GM12878 (cell line): ENCODE results near the gene DKK3. TPM values are rescaled to one million over a fixed set of nuclear protein-coding genes. Genes with fewer than 3 reads are reported as not detected.

Experiments
- ATAC-seq: fragments of 200-7000 bp; cut with Tn5 transposase; 3 replicates; pipeline ENCODE4 v1.9.1; 2020; ENCODE audit warnings: mild to moderate bottlenecking, moderate library complexity
- BruUV-seq: library from RNA; stranded (reverse); fragments of 400-500 nt; replicated peaks from 2 replicates; lab custom pipeline; 2021; lab: Mats Ljungman, UMichigan
- CTCF ChIA-PET: fragments of 300-600 bp; sonication (Branson Sonifier 250); formaldehyde crosslinking; extraction: SDS; loops from one replicate; lab custom pipeline; 2021; ENCODE audit warnings: inconsistent platforms; lab: Yijun Ruan, JAX
- POLR2A ChIA-PET: fragments of 350-600 bp; formaldehyde crosslinking; extraction: SDS; loops from one replicate; lab custom pipeline; 2021; ENCODE audit warnings: inconsistent platforms; lab: Charles Lee
- RAD21 ChIA-PET: fragments of 300-600 bp; sonication (Branson Sonifier 250); formaldehyde crosslinking; loops from one replicate; lab custom pipeline; 2023; ENCODE audit warnings: antibody characterized with exemption; ENCODE audit not compliant: unreplicated experiment; lab: Charles Lee
- SMC1A ChIA-PET: fragments of 300-600 bp; sonication (Branson Sonifier 250); formaldehyde crosslinking; loops from one replicate; lab custom pipeline; 2023; ENCODE audit not compliant: unreplicated experiment, uncharacterized antibody; lab: Charles Lee
- DNase-seq: peaks from one replicate; pipeline ENCODE4 v3.0.0-alpha.2; 2011; ENCODE audit warnings: low read depth, low spot score
- FAIRE-seq: peaks from 3 replicates; lab custom pipeline; 2011; peaks lifted over from hg19 to GRCh38; lab: Jason Lieb, UNC
- H2AFZ ChIP-seq: 2 replicates; pipeline ENCODE4 v1.6.0; 2011; ENCODE audit warnings: low read depth, low read length, control low read depth; ENCODE audit not compliant: control insufficient read depth
- H3K27ac ChIP-seq: 2 replicates; pipeline ENCODE4 v1.5.1; 2011; ENCODE audit warnings: control low read depth; ENCODE audit not compliant: control insufficient read depth, insufficient read depth
- H3K27me3 ChIP-seq, 2 experiments: replicated peaks in 1 of 2; 2 replicates each; pipeline versions ENCODE4 v1.6.0 to v1.6.1; 2011; ENCODE audit warnings: low read length in 1 of 2; ENCODE audit not compliant: control insufficient read depth in 2 of 2, insufficient read depth in 2 of 2
- H3K36me3 ChIP-seq, 2 experiments: 2 replicates each; pipeline ENCODE4 v1.5.1; 2011; ENCODE audit warnings: low read length in 1 of 2; ENCODE audit not compliant: control insufficient read depth in 2 of 2, insufficient read depth in 2 of 2
- H3K4me1 ChIP-seq: 2 replicates; pipeline ENCODE4 v1.6.1; 2011; ENCODE audit warnings: mild to moderate bottlenecking, low read length, moderate library complexity, mixed read lengths; ENCODE audit not compliant: control insufficient read depth, insufficient read depth
- H3K4me2 ChIP-seq: 2 replicates; pipeline ENCODE4 v1.6.0; 2011; ENCODE audit warnings: control low read depth; ENCODE audit not compliant: control insufficient read depth, insufficient read depth
- H3K4me3 ChIP-seq: fragments of 200-600 bp; sonication (generic); 2 replicates; pipeline ENCODE4 v1.5.1; 2016
- H3K79me2 ChIP-seq: 2 replicates; pipeline ENCODE4 v1.6.0; 2011; ENCODE audit warnings: low read length; ENCODE audit not compliant: control insufficient read depth, insufficient read depth
- H3K9ac ChIP-seq: 2 replicates; pipeline ENCODE4 v1.8.0; 2011; ENCODE audit warnings: low read length, control low read depth, mixed read lengths; ENCODE audit not compliant: control insufficient read depth, insufficient read depth
- H3K9me3 ChIP-seq: replicated peaks from 3 replicates; pipeline ENCODE4 v1.5.1; 2011; ENCODE audit warnings: mild to moderate bottlenecking, low read length; ENCODE audit not compliant: control insufficient read depth, insufficient read depth
- H4K20me1 ChIP-seq: 2 replicates; pipeline ENCODE4 v1.6.0; 2011; ENCODE audit not compliant: control insufficient read depth, insufficient read depth
- ATF2 ChIP-seq: IDR thresholded peaks from 2 replicates; pipeline ENCODE4 v1.6.1; 2012; ENCODE audit warnings: low read length, inconsistent platforms
- ATF7 ChIP-seq: fragments of 450-650 bp; IDR thresholded peaks from 2 replicates; pipeline ENCODE4 v1.6.1; 2016; ENCODE audit warnings: low read depth, mild to moderate bottlenecking
- BCL11A ChIP-seq: IDR thresholded peaks from 2 replicates; pipeline ENCODE4 v1.6.1; 2011; ENCODE audit warnings: low read depth, low read length
- HDAC2 ChIP-seq: fragments of 200-600 bp; sonication (generic); IDR thresholded peaks from 2 replicates; pipeline ENCODE4 v1.6.1; 2017
- JUND ChIP-seq: IDR thresholded peaks from 2 replicates; pipeline ENCODE4 v1.6.1; 2012; ENCODE audit warnings: low read depth, mild to moderate bottlenecking, low read length, improper control_type of control experiment, moderate library complexity
- KAT2A ChIP-seq: conservative IDR thresholded peaks from 2 replicates; pipeline ENCODE4 v1.6.1; 2011; ENCODE audit warnings: low read depth, low read length; ENCODE audit not compliant: control insufficient read depth
- KDM1A ChIP-seq: fragments of 200-600 bp; sonication (generic); IDR thresholded peaks from 2 replicates; pipeline ENCODE4 v1.6.1; 2016; ENCODE audit warnings: borderline replicate concordance
- MXI1 ChIP-seq: fragments of 150-350 bp; IDR thresholded peaks from 2 replicates; pipeline ENCODE4 v1.6.1; 2011; ENCODE audit warnings: low read depth, mild to moderate bottlenecking, inconsistent platforms, low read length, improper control_type of control experiment
- NBN ChIP-seq: fragments of 450-650 bp; IDR thresholded peaks from 2 replicates; pipeline ENCODE4 v1.6.1; 2016
- NR2C2 ChIP-seq: IDR thresholded peaks from 2 replicates; pipeline ENCODE4 v1.6.1; 2011; ENCODE audit warnings: borderline replicate concordance, low read depth; ENCODE audit not compliant: control insufficient read depth, insufficient read length
- POLR2A ChIP-seq: IDR thresholded peaks from 2 replicates; pipeline ENCODE4 v1.6.1; 2011; ENCODE audit warnings: low read depth, mild to moderate bottlenecking, low read length
- RAD51 ChIP-seq: fragments of 450-650 bp; IDR thresholded peaks from 2 replicates; pipeline ENCODE4 v1.6.1; 2016; ENCODE audit warnings: moderate library complexity, mild to moderate bottlenecking, inconsistent platforms
- RELB ChIP-seq: fragments of 450-650 bp; IDR thresholded peaks from 2 replicates; pipeline ENCODE4 v1.6.1; 2017; ENCODE audit warnings: low read depth, mild to moderate bottlenecking, moderate library complexity
- SIN3A ChIP-seq: IDR thresholded peaks from 2 replicates; pipeline ENCODE4 v1.6.1; 2012; ENCODE audit warnings: low read depth, low read length, improper control_type of control experiment
- SREBF1 ChIP-seq: IDR thresholded peaks from 2 replicates; pipeline ENCODE4 v1.6.1; 2012; ENCODE audit warnings: mild to moderate bottlenecking, low read length
- WRNIP1 ChIP-seq: IDR thresholded peaks from 2 replicates; pipeline ENCODE4 v1.6.1; 2011; ENCODE audit warnings: low read depth, low read length, improper control_type of control experiment, borderline replicate concordance
- ZBTB40 ChIP-seq: fragments of 450-650 bp; IDR thresholded peaks from 2 replicates; pipeline ENCODE4 v1.6.1; 2016; ENCODE audit warnings: mild to moderate bottlenecking, moderate library complexity, borderline replicate concordance
- ZNF217 ChIP-seq: fragments of 450-650 bp; IDR thresholded peaks from 2 replicates; pipeline ENCODE4 v1.6.1; 2017; ENCODE audit warnings: antibody characterized with exemption, mild to moderate bottlenecking
- WGBS: methylation state at CpG from one replicate; pipeline ENCODE4 v1.1.6; 2016; ENCODE audit warnings: low lambda C conversion rate; ENCODE audit not compliant: insufficient replicate concordance, insufficient coverage; ENCODE audit errors: missing lambda C conversion rate; 5-methylcytosine and 5-hydroxymethylcytosine counted together
- in situ Hi-C: fragments of 300-500 bp; cut with MboI; formaldehyde crosslinking; loops from 9 replicates; pipeline ENCODE4 v1.14.3; 2018; ENCODE audit warnings: mixed read lengths
- intact Hi-C: fragments of 100-400 bp; cut with micrococcal nuclease; formaldehyde crosslinking; loops from one replicate; pipeline ENCODE4 v1.14.2; 2022; ENCODE audit not compliant: unreplicated experiment
- polyA plus RNA-seq, 11 experiments: library from polyadenylated mRNA; depleted of rRNA in 4 of 11; unstranded in 6 of 11; stranded (reverse) in 5 of 11; fragments of >200 nt; fragmentation: Nextera tagmentation in 4 of 11; fragmentation: Illumina TruSeq in 1 of 11; extraction: Ambion mirVana in 4 of 11; extraction: Trizol in 1 of 11; gene quantifications; 1 replicate in 1 of 11; 2 replicates in 10 of 11; pipeline versions ENCODE4 v1.2.1 to v1.2.3, GENCODE V29; 2011 to 2016; ENCODE audit warnings: inconsistent platforms in 2 of 11, missing spikeins in 2 of 11, low read depth in 1 of 11
- total RNA-seq, 4 experiments: library from RNA; depleted of rRNA in 3 of 4; stranded (reverse); fragments of >200 nt in 3 of 4; fragmentation: Illumina TruSeq in 1 of 4; extraction: Trizol in 1 of 4; gene quantifications; 2 replicates each; pipeline versions ENCODE4 v1.2.1 to v1.2.3, GENCODE V29; 2013 to 2021
- TF ChIP-seq, protein P1 (sequence below): IDR thresholded peaks from 2 replicates; pipeline ENCODE4 v1.6.1; 2011; ENCODE audit warnings: low read depth, low read length, improper control_type of control experiment, borderline replicate concordance

Gene DKK3
- total and polyA plus RNA-seq, 10 of the 15 experiments (the other 5 are each of a cell fraction or from before 2014, with no cell fraction given) = 0.07 to 0.16 (median 0.15) TPM; not detected in 7

- H4K20me1 ChIP-seq = no peaks in the 10 kb centered on the region
- no peak overlapping the region for H3K4me3 ChIP-seq
- ChIA-PET SMC1A (no interaction called here), POLR2A (no interaction called here), RAD21 (no interaction called here), CTCF (interaction anchor here (2.9 kb wide), 1 partner anchor 12 kb away, joined by 11 read pairs; no protein-coding TSS in a partner anchor)
- no peaks in the 10 kb centered on the region for H3K4me1 ChIP-seq
- BruUV-seq = no TSS peak
- in situ Hi-C loops (no loop called here), intact Hi-C loops (no loop called here)
- no peaks in the 10 kb centered on the region for H3K36me3 ChIP-seq
- ATAC-seq (no peak), DNase-seq (no peak), FAIRE-seq (no peak)
- no peak overlapping the region for H3K9ac ChIP-seq
- no peaks in the 10 kb centered on the region for H3K9me3 ChIP-seq
- no peaks in the 10 kb centered on the region for H3K27me3 ChIP-seq
- 2% methylated on average over 2 of the region's 2 CpGs for WGBS
- H3K27ac ChIP-seq = no peak overlapping the region
- H3K4me2 ChIP-seq = no peak overlapping the region
- H3K79me2 ChIP-seq = no peaks in the 10 kb centered on the region
- no peak overlapping the region for H2AFZ ChIP-seq
- no peak for TF ChIP-seq HDAC2
- no peak for TF ChIP-seq NR2C2
- TF ChIP-seq ATF2 = no peak
- no peak for TF ChIP-seq JUND
- TF ChIP-seq MXI1 = no peak
- no peak for TF ChIP-seq BCL11A
- no peak for TF ChIP-seq KDM1A
- no peak for TF ChIP-seq ZBTB40
- TF ChIP-seq, protein P1, sequence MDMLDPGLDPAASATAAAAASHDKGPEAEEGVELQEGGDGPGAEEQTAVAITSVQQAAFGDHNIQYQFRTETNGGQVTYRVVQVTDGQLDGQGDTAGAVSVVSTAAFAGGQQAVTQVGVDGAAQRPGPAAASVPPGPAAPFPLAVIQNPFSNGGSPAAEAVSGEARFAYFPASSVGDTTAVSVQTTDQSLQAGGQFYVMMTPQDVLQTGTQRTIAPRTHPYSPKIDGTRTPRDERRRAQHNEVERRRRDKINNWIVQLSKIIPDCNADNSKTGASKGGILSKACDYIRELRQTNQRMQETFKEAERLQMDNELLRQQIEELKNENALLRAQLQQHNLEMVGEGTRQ = no peak
- no peak for TF ChIP-seq SIN3A
- no peak for TF ChIP-seq ATF7
- no peak for TF ChIP-seq ZNF217
- no peak for TF ChIP-seq NBN
- no peak for TF ChIP-seq RELB
- TF ChIP-seq POLR2A = no peak
- TF ChIP-seq RAD51 = no peak
- no peak for TF ChIP-seq WRNIP1
- no peak for TF ChIP-seq KAT2A
- no peak for TF ChIP-seq SREBF1
- TF ChIP-seq, all 136 proteins: peak for 0
These were observed 24.5 kb upstream of the DKK3 start for GRCh38 chr11:12032968-12033367.
